ENCODE results near the gene TPP1.

Gene TPP1

DNA sequence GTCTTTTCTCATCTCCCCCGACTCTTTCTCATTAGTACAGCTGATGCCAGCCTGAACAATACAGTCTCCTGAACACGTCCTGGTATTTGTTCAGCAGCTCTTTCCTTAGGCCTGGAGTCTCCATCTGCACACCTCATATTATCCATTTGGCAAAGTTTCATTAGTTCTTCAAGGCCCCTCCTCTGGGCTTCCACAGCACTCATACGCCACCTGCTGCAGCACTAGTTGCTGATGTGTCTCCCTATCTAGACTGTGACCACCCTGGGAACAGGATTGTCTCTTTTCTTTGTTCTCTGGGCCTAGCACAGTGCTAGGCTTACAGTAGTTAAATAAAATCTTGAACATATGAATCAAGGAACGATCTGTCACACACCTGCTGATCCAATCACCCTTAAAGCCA lies 19.2 kb upstream of the TPP1 start:
- TF ChIP-seq POLR2AphosphoS5 (IDR thresholded peaks at IDR 0.05; ENCODE audit: low read depth, low read length) (no peak), POLR2A (IDR thresholded peaks at IDR 0.05; ENCODE audit: low read depth, low read length) (no peak), PAX5 (IDR thresholded peaks at IDR 0.05; ENCODE audit: insufficient read depth, low read length, severe bottlenecking) (no peak), POU2F2 (IDR thresholded peaks at IDR 0.05; ENCODE audit: low read depth, low read length) (no peak), TAF1 (IDR thresholded peaks at IDR 0.05; ENCODE audit: low read depth, low read length) (no peak), SPI1 (IDR thresholded peaks at IDR 0.05; ENCODE audit: low read depth, low read length) (no peak)
- no peak for FAIRE-seq
- no peak for DNase-seq (ENCODE audit: insufficient read length, low spot score)

DNA sequence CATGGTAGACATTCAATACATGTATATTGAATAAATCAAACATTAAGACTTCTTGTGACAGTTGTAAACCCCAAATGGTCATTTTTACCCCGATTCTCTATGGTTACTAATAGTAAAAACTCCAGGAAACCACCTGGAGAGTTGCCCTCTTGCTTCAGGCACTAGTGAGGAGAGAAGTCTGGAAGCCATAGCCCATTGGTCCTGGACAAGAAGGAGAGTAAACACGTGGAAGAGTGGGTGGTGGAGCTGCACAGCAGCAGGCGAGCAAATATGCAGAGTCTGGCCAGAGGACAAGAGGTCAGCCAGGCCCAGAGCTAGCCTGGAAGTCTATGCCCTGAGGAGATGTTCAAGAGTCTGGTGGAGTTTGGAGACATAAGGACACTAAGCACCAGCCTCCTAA lies 18.6 kb upstream of the TPP1 start:
- no peak for TF ChIP-seq SPI1 (IDR thresholded peaks at IDR 0.05; ENCODE audit: low read depth, low read length)
- TF ChIP-seq POLR2A (IDR thresholded peaks at IDR 0.05; ENCODE audit: low read depth, low read length): no peak
- TF ChIP-seq POLR2AphosphoS5 (IDR thresholded peaks at IDR 0.05; ENCODE audit: low read depth, low read length): no peak
- TF ChIP-seq PAX5 (IDR thresholded peaks at IDR 0.05; ENCODE audit: insufficient read depth, low read length, severe bottlenecking): no peak
- TF ChIP-seq TAF1 (IDR thresholded peaks at IDR 0.05; ENCODE audit: low read depth, low read length): no peak
- TF ChIP-seq POU2F2 (IDR thresholded peaks at IDR 0.05; ENCODE audit: low read depth, low read length): no peak
- FAIRE-seq (no peak), DNase-seq (ENCODE audit: insufficient read length, low spot score) (no peak)

- no peak for TF ChIP-seq SPI1 (IDR thresholded peaks at IDR 0.05; ENCODE audit: low read depth, low read length)
- no peak for TF ChIP-seq TAF1 (IDR thresholded peaks at IDR 0.05; ENCODE audit: low read depth, low read length)
- TF ChIP-seq POLR2AphosphoS5 (IDR thresholded peaks at IDR 0.05; ENCODE audit: low read depth, low read length): no peak
- no peak for TF ChIP-seq PAX5 (IDR thresholded peaks at IDR 0.05; ENCODE audit: insufficient read depth, low read length, severe bottlenecking)
- no peak for TF ChIP-seq POU2F2 (IDR thresholded peaks at IDR 0.05; ENCODE audit: low read depth, low read length)
- TF ChIP-seq POLR2A (IDR thresholded peaks at IDR 0.05; ENCODE audit: low read depth, low read length): no peak
- FAIRE-seq (no peak), DNase-seq (ENCODE audit: insufficient read length, low spot score) (no peak)
These were observed 17.3 kb upstream of the TPP1 start for GRCh38 chr11:6636480-6636879.

DNA sequence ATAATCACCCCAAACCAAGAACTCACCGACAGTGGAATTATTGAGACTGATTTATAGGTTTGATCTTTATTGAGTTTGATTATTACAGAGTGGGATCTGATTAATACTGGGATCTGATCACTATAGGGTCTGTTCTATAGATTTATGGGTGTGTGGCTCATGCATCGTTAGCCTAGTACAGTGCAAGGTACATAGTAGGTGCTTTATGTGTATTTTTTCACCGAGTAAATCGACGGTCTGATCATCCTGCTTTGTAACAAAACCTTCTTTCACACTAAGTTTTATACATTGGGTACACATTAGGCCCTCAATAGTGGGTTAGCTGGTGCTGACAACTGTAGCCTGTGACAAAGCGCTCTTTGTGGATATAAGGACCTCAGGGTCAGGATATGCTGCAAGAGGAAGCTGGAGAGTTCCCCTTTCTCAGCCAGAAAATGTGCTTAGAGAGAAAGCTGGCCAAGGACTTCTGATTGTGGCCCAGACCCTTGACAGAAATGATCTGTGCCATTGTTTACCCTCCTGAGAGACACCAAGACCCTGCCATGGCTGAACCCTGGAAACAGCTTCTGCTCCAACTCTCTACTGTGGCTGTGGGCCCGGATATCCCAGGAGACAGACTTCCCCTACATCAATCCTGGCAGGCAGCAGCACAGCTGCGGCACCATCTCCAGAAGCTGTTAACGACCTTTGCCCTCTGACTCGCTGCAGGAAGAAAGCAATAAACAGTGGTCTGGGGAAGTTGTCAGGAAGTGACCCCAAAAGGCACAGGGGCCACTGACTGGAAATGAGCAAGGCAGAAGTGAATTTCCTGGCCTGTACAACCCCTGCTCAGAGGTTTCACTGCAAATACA lies 16.1 kb upstream of the TPP1 start:
- FAIRE-seq: peak; percentile 65
- DNase-seq (ENCODE audit: insufficient read length, low spot score): no peak
- TF ChIP-seq POLR2AphosphoS5 (IDR thresholded peaks at IDR 0.05; ENCODE audit: low read depth, low read length): no peak
- no peak for TF ChIP-seq PAX5 (IDR thresholded peaks at IDR 0.05; ENCODE audit: insufficient read depth, low read length, severe bottlenecking)
- TF ChIP-seq POLR2A (IDR thresholded peaks at IDR 0.05; ENCODE audit: low read depth, low read length): no peak
- TF ChIP-seq POU2F2 (IDR thresholded peaks at IDR 0.05; ENCODE audit: low read depth, low read length): no peak
- TF ChIP-seq TAF1 (IDR thresholded peaks at IDR 0.05; ENCODE audit: low read depth, low read length): no peak
- no peak for TF ChIP-seq SPI1 (IDR thresholded peaks at IDR 0.05; ENCODE audit: low read depth, low read length)

DNA sequence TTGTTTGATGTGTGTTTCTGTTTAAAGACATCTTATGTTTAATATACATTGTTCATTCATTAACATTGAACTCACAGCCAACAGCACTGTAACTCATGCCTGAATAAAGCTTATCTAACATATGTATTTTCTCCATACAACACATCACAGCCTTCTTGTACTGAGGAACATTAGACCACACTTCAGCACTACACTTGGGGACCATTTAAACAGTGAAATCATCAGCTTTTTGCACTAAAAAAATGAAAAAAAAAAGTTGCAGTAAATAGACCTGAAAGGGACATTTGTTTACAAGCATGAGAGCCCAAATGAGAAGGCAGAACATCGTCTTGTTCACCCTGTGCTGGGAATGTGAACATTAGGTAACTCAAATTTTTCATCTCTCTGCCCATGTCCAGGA lies 15.3 kb upstream of the TPP1 start:
- DNase-seq (ENCODE audit: insufficient read length, low spot score) (no peak), FAIRE-seq (no peak)
- TF ChIP-seq PAX5 (IDR thresholded peaks at IDR 0.05; ENCODE audit: insufficient read depth, low read length, severe bottlenecking) (no peak), POU2F2 (IDR thresholded peaks at IDR 0.05; ENCODE audit: low read depth, low read length) (no peak), SPI1 (IDR thresholded peaks at IDR 0.05; ENCODE audit: low read depth, low read length) (no peak), POLR2AphosphoS5 (IDR thresholded peaks at IDR 0.05; ENCODE audit: low read depth, low read length) (no peak)

- no peak for FAIRE-seq
These were observed 14.5 kb upstream of the TPP1 start for GRCh38 chr11:6633422-6634408.

DNA sequence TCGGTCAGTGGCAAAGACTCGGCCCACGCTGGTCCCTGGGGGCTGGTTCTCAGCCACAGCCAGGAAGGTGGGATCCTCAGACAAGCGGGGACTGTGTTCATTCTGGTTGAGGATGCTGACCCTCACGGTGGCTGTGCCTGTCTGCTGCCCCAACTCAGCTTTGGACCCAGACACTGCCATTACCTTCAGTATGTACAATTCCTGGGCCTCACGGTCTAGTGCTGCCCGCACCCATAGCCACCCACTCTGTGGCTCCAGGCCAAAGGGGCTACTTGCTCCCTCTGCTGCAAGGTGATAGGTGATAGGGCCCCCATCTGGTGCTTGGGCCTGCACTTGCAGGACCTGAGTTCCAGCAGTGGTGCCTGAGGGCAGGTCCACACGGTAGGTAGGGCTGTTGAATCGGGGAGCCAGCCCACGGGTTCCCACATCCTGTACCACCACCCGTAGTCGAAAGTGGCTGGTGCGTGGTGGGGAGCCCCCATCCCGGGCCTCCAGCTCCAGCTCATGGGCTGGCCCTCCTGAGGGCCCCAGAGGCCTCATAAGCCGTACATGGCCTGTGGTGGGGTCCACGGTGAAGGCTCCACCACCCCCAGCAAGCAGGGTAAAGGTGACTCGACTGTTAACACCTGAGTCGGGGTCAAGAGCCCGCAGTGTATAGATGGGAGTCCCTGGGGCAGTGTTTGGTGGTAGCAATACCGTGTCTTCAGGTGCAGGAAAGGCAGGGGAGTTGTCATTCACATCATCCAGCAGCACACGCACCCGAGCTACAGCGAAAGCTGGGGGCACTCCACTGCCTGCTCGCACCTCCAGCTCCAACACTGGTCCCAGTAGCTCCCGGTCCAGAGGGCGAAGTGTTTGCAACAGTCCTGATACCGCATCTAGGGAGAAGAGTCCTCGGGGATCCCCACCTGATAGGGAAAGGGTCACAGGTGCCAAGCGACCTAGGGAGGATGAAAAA lies 13.2 kb upstream of the TPP1 start:
- FAIRE-seq (no peak), DNase-seq (ENCODE audit: insufficient read length, low spot score) (no peak)
- TF ChIP-seq POU2F2 (IDR thresholded peaks at IDR 0.05; ENCODE audit: low read depth, low read length): no peak
- TF ChIP-seq SPI1 (IDR thresholded peaks at IDR 0.05; ENCODE audit: low read depth, low read length): no peak
- TF ChIP-seq TAF1 (IDR thresholded peaks at IDR 0.05; ENCODE audit: low read depth, low read length): no peak
- no peak for TF ChIP-seq PAX5 (IDR thresholded peaks at IDR 0.05; ENCODE audit: insufficient read depth, low read length, severe bottlenecking)
- TF ChIP-seq POLR2A (IDR thresholded peaks at IDR 0.05; ENCODE audit: low read depth, low read length): no peak
- TF ChIP-seq POLR2AphosphoS5 (IDR thresholded peaks at IDR 0.05; ENCODE audit: low read depth, low read length): no peak

More at GRCh38 chr11:6633422-6634408, 14.5 kb upstream of the TPP1 start:
- TF ChIP-seq TAF1 (IDR thresholded peaks at IDR 0.05; ENCODE audit: low read depth, low read length): no peak
- TF ChIP-seq PAX5 (IDR thresholded peaks at IDR 0.05; ENCODE audit: insufficient read depth, low read length, severe bottlenecking): no peak
- no peak for TF ChIP-seq POU2F2 (IDR thresholded peaks at IDR 0.05; ENCODE audit: low read depth, low read length)
- TF ChIP-seq SPI1 (IDR thresholded peaks at IDR 0.05; ENCODE audit: low read depth, low read length): no peak
- no peak for TF ChIP-seq POLR2A (IDR thresholded peaks at IDR 0.05; ENCODE audit: low read depth, low read length)
- TF ChIP-seq POLR2AphosphoS5 (IDR thresholded peaks at IDR 0.05; ENCODE audit: low read depth, low read length): no peak
- DNase-seq (ENCODE audit: insufficient read length, low spot score): no peak

DNA sequence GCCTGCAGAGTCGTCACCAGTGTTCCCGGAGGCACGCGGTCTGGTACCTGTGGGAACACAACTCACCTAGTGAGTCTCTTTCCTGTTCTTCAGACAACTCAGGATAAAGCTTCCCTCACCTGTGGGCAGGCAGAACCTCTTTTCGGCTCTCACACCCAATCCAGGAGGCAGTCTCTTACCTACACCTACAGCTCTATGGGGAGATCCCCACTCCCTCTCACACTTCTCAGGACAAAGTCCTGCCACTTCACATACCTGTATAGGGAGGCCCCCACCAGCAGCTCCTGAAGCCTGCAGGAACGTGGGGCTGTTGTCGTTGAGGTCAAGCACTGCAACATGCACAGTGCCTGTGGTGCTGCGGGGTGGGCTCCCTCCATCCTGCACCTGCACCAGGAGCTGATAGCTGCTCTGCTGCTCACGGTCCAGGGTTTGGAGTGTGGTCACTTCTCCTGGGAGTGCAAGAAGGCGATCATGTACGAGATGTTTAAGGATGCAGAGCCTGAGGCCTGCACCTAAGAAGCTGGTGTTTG lies 12.2 kb upstream of the TPP1 start:
- DNase-seq (ENCODE audit: insufficient read length, low spot score): no peak
- FAIRE-seq: no peak
- no peak for TF ChIP-seq POLR2A (IDR thresholded peaks at IDR 0.05; ENCODE audit: low read depth, low read length)

Measured in GM12891 (cell line).